PFSK-1 (cell line): ENCODE data around the gene RAD54L.

ENCODE experiments used
- FOXP2 ChIP-seq: optimal IDR thresholded peaks from 2 replicates; pipeline ENCODE3; 2011; ENCODE audit warnings: borderline replicate concordance, control low read depth, inconsistent platforms; ENCODE audit not compliant: insufficient read depth; ENCODE audit errors: extremely low read length, extremely low read depth
- POLR2AphosphoS5 ChIP-seq: IDR thresholded peaks from 2 replicates; pipeline ENCODE4 v1.6.1; 2012; ENCODE audit warnings: low read depth, mild to moderate bottlenecking, control low read depth, low read length, moderate library complexity
- SIN3A ChIP-seq: IDR thresholded peaks from 2 replicates; pipeline ENCODE4 v1.6.1; 2012; ENCODE audit warnings: mild to moderate bottlenecking, low read length, moderate library complexity, borderline replicate concordance; ENCODE audit not compliant: insufficient read depth
- TAF1 ChIP-seq: IDR thresholded peaks from 2 replicates; pipeline ENCODE4 v1.6.1; 2012; ENCODE audit warnings: low read length, control low read depth, borderline replicate concordance; ENCODE audit not compliant: insufficient read depth
- TF ChIP-seq, protein P1 (sequence below), 2 experiments: IDR thresholded peaks; 2 replicates each; pipeline versions ENCODE4 v1.6.1 to v1.8.0; 2011 to 2012; ENCODE audit warnings: low read depth in 2 of 2, low read length in 2 of 2, control low read depth in 1 of 2, inconsistent platforms in 1 of 2, mild to moderate bottlenecking in 1 of 2, moderate library complexity in 1 of 2; ENCODE audit not compliant: insufficient read depth in 1 of 2

Gene RAD54L

DNA sequence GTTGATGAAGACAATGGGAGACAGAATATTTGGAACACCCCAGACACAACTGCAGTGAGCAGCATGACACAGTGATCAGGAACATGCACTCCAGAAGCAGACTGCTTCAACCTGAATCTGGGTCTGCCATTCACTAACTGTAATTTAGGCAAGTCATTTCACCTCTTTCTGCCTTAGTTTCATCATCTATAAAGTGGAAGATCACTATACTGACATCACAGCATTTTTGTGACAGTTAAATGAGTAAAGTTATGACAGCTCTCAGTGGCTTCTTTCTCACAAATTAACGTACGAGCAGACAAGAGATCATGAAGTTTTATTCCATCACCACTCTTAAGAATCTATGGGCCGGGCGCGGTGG lies 41.6 kb downstream of the RAD54L start:
- TF ChIP-seq TAF1 (no peak), POLR2AphosphoS5 (no peak), SIN3A (no peak), FOXP2 (no peak)
- TF ChIP-seq, protein P1, sequence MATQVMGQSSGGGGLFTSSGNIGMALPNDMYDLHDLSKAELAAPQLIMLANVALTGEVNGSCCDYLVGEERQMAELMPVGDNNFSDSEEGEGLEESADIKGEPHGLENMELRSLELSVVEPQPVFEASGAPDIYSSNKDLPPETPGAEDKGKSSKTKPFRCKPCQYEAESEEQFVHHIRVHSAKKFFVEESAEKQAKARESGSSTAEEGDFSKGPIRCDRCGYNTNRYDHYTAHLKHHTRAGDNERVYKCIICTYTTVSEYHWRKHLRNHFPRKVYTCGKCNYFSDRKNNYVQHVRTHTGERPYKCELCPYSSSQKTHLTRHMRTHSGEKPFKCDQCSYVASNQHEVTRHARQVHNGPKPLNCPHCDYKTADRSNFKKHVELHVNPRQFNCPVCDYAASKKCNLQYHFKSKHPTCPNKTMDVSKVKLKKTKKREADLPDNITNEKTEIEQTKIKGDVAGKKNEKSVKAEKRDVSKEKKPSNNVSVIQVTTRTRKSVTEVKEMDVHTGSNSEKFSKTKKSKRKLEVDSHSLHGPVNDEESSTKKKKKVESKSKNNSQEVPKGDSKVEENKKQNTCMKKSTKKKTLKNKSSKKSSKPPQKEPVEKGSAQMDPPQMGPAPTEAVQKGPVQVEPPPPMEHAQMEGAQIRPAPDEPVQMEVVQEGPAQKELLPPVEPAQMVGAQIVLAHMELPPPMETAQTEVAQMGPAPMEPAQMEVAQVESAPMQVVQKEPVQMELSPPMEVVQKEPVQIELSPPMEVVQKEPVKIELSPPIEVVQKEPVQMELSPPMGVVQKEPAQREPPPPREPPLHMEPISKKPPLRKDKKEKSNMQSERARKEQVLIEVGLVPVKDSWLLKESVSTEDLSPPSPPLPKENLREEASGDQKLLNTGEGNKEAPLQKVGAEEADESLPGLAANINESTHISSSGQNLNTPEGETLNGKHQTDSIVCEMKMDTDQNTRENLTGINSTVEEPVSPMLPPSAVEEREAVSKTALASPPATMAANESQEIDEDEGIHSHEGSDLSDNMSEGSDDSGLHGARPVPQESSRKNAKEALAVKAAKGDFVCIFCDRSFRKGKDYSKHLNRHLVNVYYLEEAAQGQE (IDR thresholded peaks at IDR 0.05; ENCODE audit: insufficient read depth in 1 of 2, low read depth in 2 of 2, low read length in 2 of 2) = no peak

DNA sequence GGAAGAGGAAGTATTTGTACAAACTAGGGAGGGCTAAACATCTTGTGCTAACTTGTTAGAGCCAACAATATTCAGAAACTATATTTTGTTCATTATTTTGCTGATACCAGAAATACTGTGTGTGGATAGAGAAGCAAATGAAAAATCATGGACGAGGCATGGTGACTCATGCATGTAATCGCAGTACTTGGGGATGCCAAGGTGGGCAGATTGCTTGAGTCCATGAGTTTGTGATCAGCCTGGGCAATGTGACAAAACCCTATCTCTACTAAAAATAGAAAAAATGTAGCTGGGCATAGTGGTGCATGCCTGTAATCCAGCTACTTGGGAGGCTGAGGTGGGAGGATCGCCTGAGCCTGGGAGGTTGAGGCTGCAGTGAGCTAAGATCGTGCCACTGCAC lies 42.4 kb downstream of the RAD54L start:
- TF ChIP-seq FOXP2 (no peak), POLR2AphosphoS5 (no peak), SIN3A (no peak), TAF1 (no peak)
- TF ChIP-seq, protein P1 (IDR thresholded peaks at IDR 0.05; ENCODE audit: insufficient read depth in 1 of 2, low read depth in 2 of 2, low read length in 2 of 2) = no peak

DNA sequence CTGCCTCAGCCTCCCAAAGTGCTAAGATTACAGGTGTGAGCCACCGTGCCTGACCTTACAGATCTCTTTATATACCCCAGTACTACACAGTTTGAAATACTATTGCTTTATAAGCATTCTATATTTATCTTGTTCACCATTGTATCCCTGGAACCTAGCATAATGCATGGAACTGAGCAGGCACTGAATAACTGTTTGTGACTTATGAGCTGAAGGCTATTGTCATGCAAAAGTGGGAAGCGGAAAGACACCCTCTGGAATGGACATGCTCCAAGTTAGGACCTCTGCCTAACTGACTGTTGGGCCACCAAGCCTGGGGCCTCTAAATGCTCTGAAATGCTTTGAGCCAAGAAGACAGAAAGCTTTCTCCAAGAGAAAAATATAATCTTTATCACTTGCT lies 47.7 kb downstream of the RAD54L start:
- TF ChIP-seq, protein P1 (IDR thresholded peaks at IDR 0.05; ENCODE audit: insufficient read depth in 1 of 2, low read depth in 2 of 2, low read length in 2 of 2) = no peak
- TF ChIP-seq SIN3A (no peak), TAF1 (no peak), FOXP2 (no peak)

DNA sequence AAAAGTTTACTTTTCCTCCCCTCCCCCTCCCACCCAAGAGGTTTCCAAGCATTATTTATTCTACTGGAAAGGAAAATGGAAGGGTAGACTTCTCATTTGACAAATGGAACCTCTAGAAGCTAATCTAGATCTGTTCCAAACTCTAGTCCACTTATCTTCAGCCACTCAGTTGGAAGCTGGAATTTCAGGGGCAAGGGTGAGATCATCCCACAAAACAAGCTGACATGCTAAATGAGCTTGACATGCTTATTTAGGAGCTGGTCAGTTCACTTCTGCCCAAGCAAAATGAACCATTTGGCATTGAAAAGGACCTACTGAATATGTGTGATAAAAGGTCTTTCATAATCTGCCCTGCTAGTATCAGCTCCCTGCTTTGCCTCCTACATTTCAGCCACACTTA lies 50.8 kb downstream of the RAD54L start:
- no peak for TF ChIP-seq POLR2AphosphoS5
- TF ChIP-seq TAF1 = no peak
- no peak for TF ChIP-seq FOXP2
- TF ChIP-seq, protein P1 (IDR thresholded peaks at IDR 0.05; ENCODE audit: insufficient read depth in 1 of 2, low read depth in 2 of 2, low read length in 2 of 2) = no peak

DNA sequence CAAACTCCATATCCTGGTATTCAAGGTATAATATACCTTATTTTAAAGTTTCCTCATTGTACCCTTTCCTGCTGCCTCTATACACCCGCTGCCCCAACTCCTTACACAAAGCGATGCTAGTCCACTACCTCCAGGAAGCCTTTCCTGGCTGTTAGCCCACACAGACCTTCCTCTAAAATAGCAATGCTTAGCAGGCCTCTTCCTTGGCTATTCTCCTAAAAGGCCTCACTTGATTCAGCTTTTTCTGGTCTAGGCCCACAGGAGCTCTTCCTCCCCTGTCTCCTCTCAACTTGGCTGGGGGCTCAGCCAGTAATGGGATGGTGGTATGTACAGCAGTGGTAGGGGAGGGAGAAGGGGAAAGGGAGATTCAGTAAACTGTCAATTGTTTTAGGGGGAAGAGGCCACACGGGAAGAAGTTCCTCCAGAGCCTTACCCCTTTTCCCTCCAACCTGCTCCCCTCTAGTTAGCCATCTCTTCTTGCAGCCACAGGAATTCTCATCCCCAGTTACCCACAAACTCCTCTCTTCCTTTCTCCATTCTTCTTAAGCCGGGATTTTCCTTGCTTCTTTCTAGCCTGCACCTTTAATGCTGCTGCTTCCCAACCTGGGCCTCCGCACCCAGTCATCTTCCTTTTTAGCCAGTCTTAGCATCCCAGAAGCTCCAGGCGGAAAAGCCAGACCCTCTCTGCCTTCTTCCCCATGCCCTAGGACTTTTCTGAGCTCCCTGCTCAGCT lies 53.3 kb downstream of the RAD54L start:
- peak; percentile 22; the same call in 1 of the 2 replicates for TF ChIP-seq TAF1
- TF ChIP-seq SIN3A = no peak
- peak; percentile 44 for TF ChIP-seq POLR2AphosphoS5
